Measurements from ENCODE around the gene CDK6. TPM values are rescaled to one million over a fixed set of nuclear protein-coding genes. Genes with fewer than 3 reads are reported as not detected.

Gene CDK6
- total RNA-seq, 1 experiment from 2014 or later, result 38.7 TPM

DNA sequence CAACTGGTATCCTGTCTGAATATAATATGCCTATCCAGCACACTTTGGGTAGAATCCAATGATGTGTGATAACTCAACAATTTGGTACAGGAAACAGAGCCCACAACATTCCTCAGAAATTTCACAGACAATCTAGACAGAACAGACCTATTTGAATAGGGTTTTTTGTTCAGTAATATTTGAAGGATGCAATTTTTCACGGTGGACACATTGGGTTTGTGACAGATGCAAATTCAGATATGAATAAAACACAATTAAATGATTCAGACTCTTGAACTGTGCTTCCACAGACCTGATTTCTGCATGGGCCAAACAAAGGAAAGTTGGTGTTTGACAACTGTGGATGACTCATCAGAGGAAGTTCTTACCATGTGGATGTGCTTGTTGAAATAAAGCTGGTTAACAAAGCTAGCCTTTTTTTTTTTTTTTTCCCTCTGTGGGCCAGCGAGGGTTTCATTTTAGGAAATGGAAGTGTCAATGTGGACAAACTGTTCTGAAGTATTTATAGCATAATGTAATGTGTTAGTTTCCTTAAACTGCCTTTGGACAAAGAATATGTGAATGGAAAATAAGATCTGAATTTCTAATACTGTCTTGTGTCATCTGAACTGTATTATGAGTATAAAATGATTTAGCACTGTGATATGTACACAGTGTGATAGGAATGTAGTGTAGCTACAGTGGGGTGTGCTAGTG lies 203.0 kb downstream of the CDK6 start:
- no TSS peak for BruUV-seq (replicated peaks)
- ATAC-seq, result peak; percentile 80
- Histone ChIP-seq H2AFZ (ENCODE audit: low read length) (no peak overlapping the region), H3K27me3 (ENCODE audit: low read length) (no peaks in the 10 kb centered on the region), H3K9ac (ENCODE audit: low read length) (peak overlapping the region; percentile 29; the same call in 1 of the 2 replicates), H3K4me1 (ENCODE audit: insufficient read depth, low read length) (peaks cover 51% of the 10 kb centered on the region), H3K9me2 (replicated peaks; ENCODE audit: low read length) (no peaks in the 10 kb centered on the region), H3K36me3 (ENCODE audit: low read depth, low read length) (no peaks in the 10 kb centered on the region), H4K20me1 (ENCODE audit: low read length) (peaks cover 4% of the 10 kb centered on the region; the same call in 1 of the 2 replicates), H3K27ac (ENCODE audit: low read length) (peak overlapping the region; percentile 73), H3K9me3 (ENCODE audit: low read length) (no peaks in the 10 kb centered on the region), H3K79me2 (ENCODE audit: low read length) (0 out of 2 replicates have a peak, but pooled peaks cover 9% of the 10 kb centered on the region), H3F3A (ENCODE audit: low read length, unreplicated experiment) (peaks cover 13% of the 10 kb centered on the region), H3K4me3 (ENCODE audit: low read length) (peak overlapping the region; percentile 38; the same call in 1 of the 2 replicates), H3K4me2 (ENCODE audit: low read length) (peak overlapping the region; percentile 76)
- POLR2A ChIA-PET (ENCODE audit: unreplicated experiment), result interaction anchor here (0.7 kb wide), 1 partner anchor 423 kb away, joined by 8 read pairs; no protein-coding TSS in a partner anchor
- intact Hi-C loops (cut with micrococcal nuclease), result loop anchor here (1.0 to 5.0 kb wide), 4 partner anchors 12 to 269 kb away; no protein-coding TSS in a partner anchor
- TF ChIP-seq EZH2phosphoT487 (IDR thresholded peaks at IDR 0.05; ENCODE audit: borderline replicate concordance, low read length) (no peak), EZH2 (IDR thresholded peaks at IDR 0.05; ENCODE audit: low read length, unreplicated experiment) (no peak)
- TF ChIP-seq, protein P1, sequence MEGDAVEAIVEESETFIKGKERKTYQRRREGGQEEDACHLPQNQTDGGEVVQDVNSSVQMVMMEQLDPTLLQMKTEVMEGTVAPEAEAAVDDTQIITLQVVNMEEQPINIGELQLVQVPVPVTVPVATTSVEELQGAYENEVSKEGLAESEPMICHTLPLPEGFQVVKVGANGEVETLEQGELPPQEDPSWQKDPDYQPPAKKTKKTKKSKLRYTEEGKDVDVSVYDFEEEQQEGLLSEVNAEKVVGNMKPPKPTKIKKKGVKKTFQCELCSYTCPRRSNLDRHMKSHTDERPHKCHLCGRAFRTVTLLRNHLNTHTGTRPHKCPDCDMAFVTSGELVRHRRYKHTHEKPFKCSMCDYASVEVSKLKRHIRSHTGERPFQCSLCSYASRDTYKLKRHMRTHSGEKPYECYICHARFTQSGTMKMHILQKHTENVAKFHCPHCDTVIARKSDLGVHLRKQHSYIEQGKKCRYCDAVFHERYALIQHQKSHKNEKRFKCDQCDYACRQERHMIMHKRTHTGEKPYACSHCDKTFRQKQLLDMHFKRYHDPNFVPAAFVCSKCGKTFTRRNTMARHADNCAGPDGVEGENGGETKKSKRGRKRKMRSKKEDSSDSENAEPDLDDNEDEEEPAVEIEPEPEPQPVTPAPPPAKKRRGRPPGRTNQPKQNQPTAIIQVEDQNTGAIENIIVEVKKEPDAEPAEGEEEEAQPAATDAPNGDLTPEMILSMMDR (conservative IDR thresholded peaks at IDR 0.05; ENCODE audit: low read depth, low read length), result no peak
- CTCF ChIA-PET, result interaction anchor here (0.6 to 1.2 kb wide), 6 partner anchors 12 to 948 kb away, joined by 3 to 12 read pairs (median 4); partner anchors contain the start of gene RBM48
- peak; percentile 91 for DNase-seq

GRCh38 chr7:92632791-92633190 lies 203.6 kb downstream of the CDK6 start:
- peaks cover 4% of the 10 kb centered on the region; the same call in 1 of the 2 replicates for H4K20me1 ChIP-seq (ENCODE audit: low read length)
- intact Hi-C loops (cut with micrococcal nuclease), result loop anchor here (1.0 to 5.0 kb wide), 4 partner anchors 11 to 270 kb away; no protein-coding TSS in a partner anchor
- ChIA-PET POLR2A (ENCODE audit: unreplicated experiment) (interaction anchor here (0.7 kb wide), 1 partner anchor 424 kb away, joined by 8 read pairs; no protein-coding TSS in a partner anchor), CTCF (interaction anchor here (0.6 to 0.9 kb wide), 4 partner anchors 200 to 949 kb away, joined by 3 to 12 read pairs (median 4); no protein-coding TSS in a partner anchor)
- no peaks in the 10 kb centered on the region for H3K9me2 ChIP-seq (replicated peaks; ENCODE audit: low read length)
- no peaks in the 10 kb centered on the region for H3K36me3 ChIP-seq (ENCODE audit: low read depth, low read length)
- no peaks in the 10 kb centered on the region for H3K27me3 ChIP-seq (ENCODE audit: low read length)
- no peaks in the 10 kb centered on the region for H3K9me3 ChIP-seq (ENCODE audit: low read length)
- no TSS peak for BruUV-seq (replicated peaks)
- peak overlapping the region; percentile 28; the same call in 1 of the 2 replicates for H3K4me3 ChIP-seq (ENCODE audit: low read length)
- H2AFZ ChIP-seq (ENCODE audit: low read length), result no peak overlapping the region
- H3K4me1 ChIP-seq (ENCODE audit: insufficient read depth, low read length), result peaks cover 51% of the 10 kb centered on the region
- no peak for TF ChIP-seq EZH2 (IDR thresholded peaks at IDR 0.05; ENCODE audit: low read length, unreplicated experiment)
- TF ChIP-seq EZH2phosphoT487 (IDR thresholded peaks at IDR 0.05; ENCODE audit: borderline replicate concordance, low read length), result no peak
- TF ChIP-seq, protein P1 (conservative IDR thresholded peaks at IDR 0.05; ENCODE audit: low read depth, low read length), result no peak
- peaks cover 13% of the 10 kb centered on the region for H3F3A ChIP-seq (ENCODE audit: low read length, unreplicated experiment)
- 0 out of 2 replicates have a peak, but pooled peaks cover 9% of the 10 kb centered on the region for H3K79me2 ChIP-seq (ENCODE audit: low read length)
- ATAC-seq (no peak), DNase-seq (no peak)
- peak overlapping the region; percentile 76 for H3K4me2 ChIP-seq (ENCODE audit: low read length)
- peak overlapping the region; percentile 73 for H3K27ac ChIP-seq (ENCODE audit: low read length)
- no peak overlapping the region for H3K9ac ChIP-seq (ENCODE audit: low read length)
